Measurements from ENCODE around the gene GLCCI1.

GRCh38 chr7:8114175-8114574 lies 145.6 kb downstream of the GLCCI1 start:
- no peak for TF ChIP-seq POLR2A (IDR thresholded peaks at IDR 0.05; ENCODE audit: extremely low read depth, insufficient read length)
- TF ChIP-seq, protein P1, sequence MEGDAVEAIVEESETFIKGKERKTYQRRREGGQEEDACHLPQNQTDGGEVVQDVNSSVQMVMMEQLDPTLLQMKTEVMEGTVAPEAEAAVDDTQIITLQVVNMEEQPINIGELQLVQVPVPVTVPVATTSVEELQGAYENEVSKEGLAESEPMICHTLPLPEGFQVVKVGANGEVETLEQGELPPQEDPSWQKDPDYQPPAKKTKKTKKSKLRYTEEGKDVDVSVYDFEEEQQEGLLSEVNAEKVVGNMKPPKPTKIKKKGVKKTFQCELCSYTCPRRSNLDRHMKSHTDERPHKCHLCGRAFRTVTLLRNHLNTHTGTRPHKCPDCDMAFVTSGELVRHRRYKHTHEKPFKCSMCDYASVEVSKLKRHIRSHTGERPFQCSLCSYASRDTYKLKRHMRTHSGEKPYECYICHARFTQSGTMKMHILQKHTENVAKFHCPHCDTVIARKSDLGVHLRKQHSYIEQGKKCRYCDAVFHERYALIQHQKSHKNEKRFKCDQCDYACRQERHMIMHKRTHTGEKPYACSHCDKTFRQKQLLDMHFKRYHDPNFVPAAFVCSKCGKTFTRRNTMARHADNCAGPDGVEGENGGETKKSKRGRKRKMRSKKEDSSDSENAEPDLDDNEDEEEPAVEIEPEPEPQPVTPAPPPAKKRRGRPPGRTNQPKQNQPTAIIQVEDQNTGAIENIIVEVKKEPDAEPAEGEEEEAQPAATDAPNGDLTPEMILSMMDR (IDR thresholded peaks at IDR 0.05; ENCODE audit: low read depth, low read length), result no peak
- no peak for TF ChIP-seq MYC (IDR thresholded peaks at IDR 0.05; ENCODE audit: low read depth, low read length)
- no peak for TF ChIP-seq MAX (IDR thresholded peaks at IDR 0.05; ENCODE audit: low read depth, low read length)
